Measurements from ENCODE around the gene ARHGAP30. TPM values are rescaled to one million over a fixed set of nuclear protein-coding genes. Genes with fewer than 3 reads are reported as not detected.

The ARHGAP30 gene
- not detected in 2 replicates for total RNA-seq

DNA sequence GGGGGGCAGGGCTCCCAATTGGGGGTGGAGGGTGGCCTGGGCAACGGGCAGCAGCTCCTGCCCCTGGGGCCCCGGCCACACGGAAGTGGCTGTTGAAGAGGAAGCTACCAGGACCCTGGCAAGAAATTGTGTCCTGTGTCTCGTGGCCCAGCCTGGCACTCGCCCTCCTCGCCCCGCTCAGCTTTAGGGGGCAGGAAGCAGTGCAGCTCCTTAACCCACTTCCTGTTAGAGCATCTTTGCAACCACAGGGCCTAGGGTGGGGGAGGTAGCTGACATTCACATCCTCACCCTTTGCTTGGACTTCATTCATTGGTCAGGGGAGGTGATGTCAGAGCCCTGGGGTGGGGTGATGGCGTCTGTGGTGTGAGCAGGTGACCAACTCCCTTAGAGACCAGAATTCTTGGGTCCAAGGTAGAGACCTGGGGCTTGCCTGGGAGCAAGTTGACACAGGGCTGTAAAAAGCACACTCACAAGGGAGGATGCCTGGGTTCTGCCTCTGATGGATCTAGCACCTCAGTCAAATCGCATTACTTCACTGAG is at the start of gene ARHGAP30:
Gene ARHGAP30, minus strand, starts transcription at position 161 of the 540 bp plus-strand sequence. CDS start 267 bp downstream, outside the sequence.

GRCh38 chr1:161117759-161118581 is 48.3 kb upstream of the ARHGAP30 start, which contains the start of the genes NIT1 and PFDN2:
TSS of gene NIT1 (plus strand) at chr1:161118105. CDS start at chr1:161118177, 72 bp downstream.
TSS of gene PFDN2 (minus strand) at chr1:161118037. CDS start at chr1:161118026, 11 bp downstream.

DNA sequence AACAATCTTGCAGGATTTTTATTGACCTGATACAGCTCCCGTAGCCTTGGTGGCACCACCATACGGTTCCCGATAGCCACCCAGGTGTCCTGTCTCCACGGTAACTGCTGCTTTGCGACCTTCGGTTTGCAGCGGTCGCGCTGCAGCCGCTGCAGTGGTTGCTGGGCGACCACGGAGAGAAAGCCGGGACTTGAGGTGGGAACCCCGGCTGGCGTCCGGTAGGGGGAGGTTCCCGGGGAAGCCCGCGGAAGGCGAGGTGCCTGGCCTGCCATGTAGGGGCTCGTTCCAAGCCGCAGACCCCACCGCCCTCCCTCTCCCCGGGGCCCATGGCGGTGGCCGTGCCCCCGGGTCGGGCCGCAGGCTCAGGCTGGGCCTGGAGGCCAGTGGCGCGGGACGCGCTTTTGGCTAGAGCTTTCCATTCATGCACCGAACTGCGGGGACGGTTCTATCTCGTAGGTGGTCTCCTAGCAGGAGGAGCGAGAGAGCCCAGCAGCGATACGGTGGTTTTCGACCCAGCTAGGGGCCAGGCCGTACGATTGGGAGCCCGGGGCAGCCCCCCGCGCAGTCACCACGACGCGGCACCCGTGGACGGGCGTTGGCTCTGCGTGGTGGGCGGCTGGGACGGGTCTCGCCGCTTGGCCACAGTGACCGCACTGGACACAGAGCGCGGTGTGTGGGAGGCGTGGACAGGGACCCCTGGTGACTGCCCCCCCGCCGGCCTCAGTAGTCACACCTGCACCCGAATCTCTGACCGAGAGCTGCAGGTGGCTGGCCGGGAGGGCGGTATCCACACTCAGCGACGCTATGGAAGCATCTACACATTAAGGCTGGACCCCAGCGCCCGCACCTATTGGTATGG is 28.7 kb upstream of the ARHGAP30 start, which contains the start of gene KLHDC9:
Gene KLHDC9, plus strand, starts transcription at position 152 of the 859 bp plus-strand sequence. Its CDS starts 175 bp downstream, at position 327.

DNA sequence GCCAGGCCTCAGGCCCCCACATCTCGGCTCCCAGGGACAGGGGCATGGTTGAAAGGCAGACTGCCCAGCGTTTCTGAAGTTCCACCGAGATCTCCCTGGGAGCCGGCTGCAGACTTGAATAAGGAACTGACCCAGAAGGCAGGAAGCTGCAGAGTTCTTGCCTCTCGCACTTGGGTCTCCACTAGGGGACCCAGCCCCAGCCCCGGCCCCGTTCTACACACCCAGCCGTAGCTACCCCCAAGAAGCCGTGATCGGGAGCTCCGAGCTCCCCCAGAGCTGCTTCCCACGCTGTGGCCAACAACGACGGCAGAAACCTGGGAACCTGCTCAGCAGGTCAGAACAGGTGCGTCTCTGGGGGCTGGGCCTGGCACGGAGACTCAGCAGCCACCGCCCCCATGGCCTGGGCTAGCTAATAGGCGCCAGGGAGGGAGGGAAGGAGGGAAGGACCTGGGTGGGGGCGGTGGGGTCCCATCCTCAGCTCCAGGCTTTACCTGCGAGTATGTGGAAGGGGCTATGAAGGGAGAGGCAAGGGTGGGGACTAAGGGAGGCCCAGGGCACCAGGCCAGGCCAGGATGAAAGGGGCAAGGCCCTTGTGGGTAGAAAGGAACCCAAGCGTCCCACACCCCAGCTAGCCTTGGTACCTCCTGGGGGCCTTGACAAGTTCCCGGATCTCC is 19.7 kb upstream of the ARHGAP30 start, which contains the start of gene NECTIN4:
Gene NECTIN4, minus strand, starts transcription at position 308 of the 674 bp plus-strand sequence. Its CDS starts 262 bp downstream, at position 46.

DNA sequence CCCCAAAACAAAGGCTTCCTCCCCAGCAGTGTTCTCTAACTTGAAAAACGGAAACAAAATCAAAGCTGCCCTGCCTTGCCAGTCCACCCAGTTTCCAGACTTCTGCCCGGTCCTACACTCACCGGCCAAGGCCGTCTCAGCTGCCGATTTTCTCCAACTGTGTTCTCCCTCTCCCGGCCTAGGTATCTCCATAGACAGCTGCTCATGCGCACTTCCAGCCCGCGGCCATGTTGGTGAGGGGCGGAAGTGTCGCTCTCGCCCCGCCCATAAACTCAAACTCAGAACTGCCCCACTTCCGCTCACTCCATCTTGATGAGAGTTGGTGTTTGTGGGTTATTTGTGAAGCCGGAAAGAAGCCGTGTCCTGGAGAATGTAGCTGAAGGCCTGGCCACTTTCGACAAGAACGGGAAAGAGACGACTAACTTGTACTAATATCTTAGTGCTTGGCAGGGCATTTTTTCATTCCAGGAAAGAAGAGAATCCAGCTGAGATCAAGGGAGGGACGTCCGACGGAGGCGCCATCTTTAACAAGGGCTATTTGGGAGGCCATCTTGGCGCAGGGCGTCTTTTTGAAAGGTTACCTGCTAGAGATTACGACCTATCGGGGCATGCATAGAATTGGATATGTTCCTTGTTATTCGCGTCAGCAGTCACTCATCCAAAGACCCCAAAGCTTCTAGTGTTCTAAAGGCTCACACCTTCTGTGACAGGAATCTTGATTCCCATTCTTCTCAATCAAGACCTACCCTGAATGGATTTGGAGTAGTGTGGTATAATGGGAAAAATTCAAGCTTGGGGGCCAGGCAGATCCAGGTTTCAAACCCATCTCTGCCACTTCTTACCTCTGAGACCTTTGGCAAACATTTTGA is 23.7 kb downstream of the ARHGAP30 start, which contains the start of gene USF1:
Gene USF1, minus strand, starts transcription at position 242 of the 869 bp plus-strand sequence. CDS start 2,702 bp downstream, outside the sequence.

DNA sequence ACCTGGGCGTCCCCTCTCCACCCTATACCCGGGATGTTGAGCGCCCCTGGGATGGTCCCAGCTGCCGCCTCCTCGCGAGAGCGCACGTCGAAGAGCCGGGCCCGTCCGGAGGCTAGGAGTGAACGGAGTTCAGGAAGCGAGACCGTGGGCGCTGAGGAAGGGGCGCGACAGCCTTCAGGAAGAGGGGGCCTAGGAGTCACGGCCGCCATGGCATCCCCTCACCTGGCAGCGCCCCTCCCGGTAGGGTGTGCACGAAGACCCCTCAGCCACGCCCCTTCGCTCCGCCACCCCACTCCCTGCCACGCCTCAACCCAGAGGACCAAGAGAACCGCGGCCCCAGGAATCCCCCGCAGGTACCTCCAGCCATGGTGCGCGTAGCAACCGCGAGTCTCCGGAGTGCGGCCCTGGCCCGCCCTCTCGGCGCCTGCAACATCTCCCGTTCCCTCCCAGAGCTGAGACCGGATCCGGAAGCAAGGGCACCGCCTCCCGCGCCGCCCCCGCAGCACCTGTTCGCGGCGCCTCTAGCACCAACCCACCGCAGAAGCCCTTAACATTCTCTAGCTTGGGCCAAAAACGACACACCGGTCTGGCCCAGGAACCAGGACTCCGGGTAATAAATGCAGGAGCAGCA is 31.1 kb downstream of the ARHGAP30 start, which contains the start of gene TSTD1:
Gene TSTD1, minus strand, starts transcription at position 442 of the 631 bp plus-strand sequence. Its CDS starts 75 bp downstream, at position 367.

GRCh38 chr1:161020509-161021164 is 49.1 kb downstream of the ARHGAP30 start, which contains the start of gene F11R:
TSS of gene F11R (minus strand) at chr1:161021152. CDS start at chr1:161021073, 79 bp downstream.

Other genes starting within 250 kb of the ARHGAP30 start
- 0.13 TPM in 1 of 2 replicates, not detected in the other for gene CD244, start 207.0 kb downstream of the ARHGAP30 start, total RNA-seq
- 0.13 TPM in 1 of 2 replicates, not detected in the other for gene ITLN1, start 184.7 kb downstream of the ARHGAP30 start, total RNA-seq
- gene ITLN2, start 115.1 kb downstream of the ARHGAP30 start, total RNA-seq, result 0.52 and 0.69 TPM in 2 replicates
- gene F11R, start 48.7 kb downstream of the ARHGAP30 start, total RNA-seq, result 8.5 and 10.0 TPM in 2 replicates
- 7.6 and 10.1 TPM in 2 replicates for gene TSTD1, start 30.9 kb downstream of the ARHGAP30 start, total RNA-seq
- 46.3 and 47.7 TPM in 2 replicates for gene USF1, start 23.9 kb downstream of the ARHGAP30 start, total RNA-seq
- 0.07 and 0.13 TPM in 2 replicates for gene NECTIN4, start 19.7 kb upstream of the ARHGAP30 start, total RNA-seq
- gene KLHDC9, start 28.5 kb upstream of the ARHGAP30 start, total RNA-seq, result 0.98 and 1.2 TPM in 2 replicates
- 20.5 and 23.6 TPM in 2 replicates for gene PFDN2, start 48.1 kb upstream of the ARHGAP30 start, total RNA-seq
- gene NIT1, start 48.2 kb upstream of the ARHGAP30 start, total RNA-seq, result 25.5 and 26.2 TPM in 2 replicates
- 33.2 and 35.8 TPM in 2 replicates for gene DEDD, start 62.8 kb upstream of the ARHGAP30 start, total RNA-seq
- 79.2 and 79.4 TPM in 2 replicates for gene UFC1, start 84.1 kb upstream of the ARHGAP30 start, total RNA-seq
- 12.3 and 13.6 TPM in 2 replicates for gene USP21, start 89.6 kb upstream of the ARHGAP30 start, total RNA-seq
- gene PPOX, start 96.5 kb upstream of the ARHGAP30 start, total RNA-seq, result 7.4 and 10.0 TPM in 2 replicates
- 32.5 and 45.2 TPM in 2 replicates for gene B4GALT3, start 107.6 kb upstream of the ARHGAP30 start, total RNA-seq
- gene ADAMTS4, start 129.2 kb upstream of the ARHGAP30 start, total RNA-seq, result 2.1 and 14.7 TPM in 2 replicates
- gene NDUFS2, start 132.5 kb upstream of the ARHGAP30 start, total RNA-seq, result 154 and 159 TPM in 2 replicates
- gene FCER1G, start 145.4 kb upstream of the ARHGAP30 start, total RNA-seq, result not detected in 2 replicates
- gene APOA2, start 153.7 kb upstream of the ARHGAP30 start, total RNA-seq, result not detected in 2 replicates
- gene TOMM40L, start 156.2 kb upstream of the ARHGAP30 start, total RNA-seq, result 9.9 and 10.5 TPM in 2 replicates
- not detected in 2 replicates for gene NR1I3, start 168.3 kb upstream of the ARHGAP30 start, total RNA-seq
- 0.26 TPM in 1 of 2 replicates, not detected in the other for gene PCP4L1, start 188.9 kb upstream of the ARHGAP30 start, total RNA-seq
- 0.89 and 2.2 TPM in 2 replicates for gene MPZ, start 240.1 kb upstream of the ARHGAP30 start, total RNA-seq
- 33.0 and 49.3 TPM in 2 replicates for gene SDHC, start 244.5 kb upstream of the ARHGAP30 start, total RNA-seq

All from smooth muscle cell of the pulmonary artery (primary cell).